ENCODE results near the gene ERN1. TPM values are rescaled to one million over a fixed set of nuclear protein-coding genes. Genes with fewer than 3 reads are reported as not detected.

The ERN1 gene
- polyA plus RNA-seq, 1 donor from 2014 or later, result 2.3 TPM

- no peaks in the 10 kb centered on the region for H3K27me3 ChIP-seq (ENCODE audit: insufficient read depth, low read depth, low read length)
- H3K36me3 ChIP-seq (ENCODE audit: insufficient read depth, low read length), result no peaks in the 10 kb centered on the region
- H3K9me2 ChIP-seq (ENCODE audit: insufficient read depth, low read length), result no peaks in the 10 kb centered on the region
- H3K4me3 ChIP-seq (ENCODE audit: low read length), result no peak overlapping the region
- H3K79me2 ChIP-seq (replicated peaks; ENCODE audit: insufficient read depth, low read length), result no peaks in the 10 kb centered on the region
- H3K9ac ChIP-seq (ENCODE audit: low read length), result no peak overlapping the region
- no peaks in the 10 kb centered on the region for H3F3A ChIP-seq (ENCODE audit: insufficient read depth, low read length, poor library complexity, severe bottlenecking)
- H4K20me1 ChIP-seq (ENCODE audit: insufficient read depth), result no peaks in the 10 kb centered on the region
- no peak overlapping the region for H3K4me2 ChIP-seq (ENCODE audit: low read length)
- H3K27ac ChIP-seq (ENCODE audit: low read length), result no peak overlapping the region
- TF ChIP-seq, protein P1, sequence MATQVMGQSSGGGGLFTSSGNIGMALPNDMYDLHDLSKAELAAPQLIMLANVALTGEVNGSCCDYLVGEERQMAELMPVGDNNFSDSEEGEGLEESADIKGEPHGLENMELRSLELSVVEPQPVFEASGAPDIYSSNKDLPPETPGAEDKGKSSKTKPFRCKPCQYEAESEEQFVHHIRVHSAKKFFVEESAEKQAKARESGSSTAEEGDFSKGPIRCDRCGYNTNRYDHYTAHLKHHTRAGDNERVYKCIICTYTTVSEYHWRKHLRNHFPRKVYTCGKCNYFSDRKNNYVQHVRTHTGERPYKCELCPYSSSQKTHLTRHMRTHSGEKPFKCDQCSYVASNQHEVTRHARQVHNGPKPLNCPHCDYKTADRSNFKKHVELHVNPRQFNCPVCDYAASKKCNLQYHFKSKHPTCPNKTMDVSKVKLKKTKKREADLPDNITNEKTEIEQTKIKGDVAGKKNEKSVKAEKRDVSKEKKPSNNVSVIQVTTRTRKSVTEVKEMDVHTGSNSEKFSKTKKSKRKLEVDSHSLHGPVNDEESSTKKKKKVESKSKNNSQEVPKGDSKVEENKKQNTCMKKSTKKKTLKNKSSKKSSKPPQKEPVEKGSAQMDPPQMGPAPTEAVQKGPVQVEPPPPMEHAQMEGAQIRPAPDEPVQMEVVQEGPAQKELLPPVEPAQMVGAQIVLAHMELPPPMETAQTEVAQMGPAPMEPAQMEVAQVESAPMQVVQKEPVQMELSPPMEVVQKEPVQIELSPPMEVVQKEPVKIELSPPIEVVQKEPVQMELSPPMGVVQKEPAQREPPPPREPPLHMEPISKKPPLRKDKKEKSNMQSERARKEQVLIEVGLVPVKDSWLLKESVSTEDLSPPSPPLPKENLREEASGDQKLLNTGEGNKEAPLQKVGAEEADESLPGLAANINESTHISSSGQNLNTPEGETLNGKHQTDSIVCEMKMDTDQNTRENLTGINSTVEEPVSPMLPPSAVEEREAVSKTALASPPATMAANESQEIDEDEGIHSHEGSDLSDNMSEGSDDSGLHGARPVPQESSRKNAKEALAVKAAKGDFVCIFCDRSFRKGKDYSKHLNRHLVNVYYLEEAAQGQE (IDR thresholded peaks at IDR 0.05; ENCODE audit: borderline replicate concordance), result no peak
- TF ChIP-seq, protein P2, sequence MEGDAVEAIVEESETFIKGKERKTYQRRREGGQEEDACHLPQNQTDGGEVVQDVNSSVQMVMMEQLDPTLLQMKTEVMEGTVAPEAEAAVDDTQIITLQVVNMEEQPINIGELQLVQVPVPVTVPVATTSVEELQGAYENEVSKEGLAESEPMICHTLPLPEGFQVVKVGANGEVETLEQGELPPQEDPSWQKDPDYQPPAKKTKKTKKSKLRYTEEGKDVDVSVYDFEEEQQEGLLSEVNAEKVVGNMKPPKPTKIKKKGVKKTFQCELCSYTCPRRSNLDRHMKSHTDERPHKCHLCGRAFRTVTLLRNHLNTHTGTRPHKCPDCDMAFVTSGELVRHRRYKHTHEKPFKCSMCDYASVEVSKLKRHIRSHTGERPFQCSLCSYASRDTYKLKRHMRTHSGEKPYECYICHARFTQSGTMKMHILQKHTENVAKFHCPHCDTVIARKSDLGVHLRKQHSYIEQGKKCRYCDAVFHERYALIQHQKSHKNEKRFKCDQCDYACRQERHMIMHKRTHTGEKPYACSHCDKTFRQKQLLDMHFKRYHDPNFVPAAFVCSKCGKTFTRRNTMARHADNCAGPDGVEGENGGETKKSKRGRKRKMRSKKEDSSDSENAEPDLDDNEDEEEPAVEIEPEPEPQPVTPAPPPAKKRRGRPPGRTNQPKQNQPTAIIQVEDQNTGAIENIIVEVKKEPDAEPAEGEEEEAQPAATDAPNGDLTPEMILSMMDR (IDR thresholded peaks at IDR 0.05; ENCODE audit: poor library complexity, severe bottlenecking), result no peak
- TF ChIP-seq TAF1 (IDR thresholded peaks at IDR 0.05; ENCODE audit: low read depth) (no peak), POLR2AphosphoS5 (IDR thresholded peaks at IDR 0.05) (no peak), SMC3 (conservative IDR thresholded peaks at IDR 0.05; ENCODE audit: poor library complexity) (no peak), MXI1 (conservative IDR thresholded peaks at IDR 0.05; ENCODE audit: poor library complexity, severe bottlenecking) (no peak), EZH2 (IDR thresholded peaks at IDR 0.05; ENCODE audit: borderline replicate concordance, insufficient read depth, low read length, poor library complexity, severe bottlenecking) (no peak), RAD21 (conservative IDR thresholded peaks at IDR 0.05) (no peak), EP300 (conservative IDR thresholded peaks at IDR 0.05; ENCODE audit: poor library complexity, severe bottlenecking) (no peak)
- H2AFZ ChIP-seq (ENCODE audit: low read depth, low read length), result no peak overlapping the region
- H3K9me3 ChIP-seq (ENCODE audit: low read length), result no peaks in the 10 kb centered on the region
These were observed 124.8 kb downstream of the ERN1 start for GRCh38 chr17:64004903-64005733.

GRCh38 chr17:64004218-64004770, 125.7 kb downstream of the ERN1 start:
- H2AFZ ChIP-seq (ENCODE audit: low read depth, low read length), result no peak overlapping the region
- H3K79me2 ChIP-seq (replicated peaks; ENCODE audit: insufficient read depth, low read length), result no peaks in the 10 kb centered on the region
- no peak overlapping the region for H3K4me3 ChIP-seq (ENCODE audit: low read length)
- no peaks in the 10 kb centered on the region for H3F3A ChIP-seq (ENCODE audit: insufficient read depth, low read length, poor library complexity, severe bottlenecking)
- no peak overlapping the region for H3K9ac ChIP-seq (ENCODE audit: low read length)
- no peaks in the 10 kb centered on the region for H3K36me3 ChIP-seq (ENCODE audit: insufficient read depth, low read length)
- no peaks in the 10 kb centered on the region for H3K9me2 ChIP-seq (ENCODE audit: insufficient read depth, low read length)
- TF ChIP-seq MXI1 (conservative IDR thresholded peaks at IDR 0.05; ENCODE audit: poor library complexity, severe bottlenecking) (no peak), EZH2 (IDR thresholded peaks at IDR 0.05; ENCODE audit: borderline replicate concordance, insufficient read depth, low read length, poor library complexity, severe bottlenecking) (no peak), SMC3 (conservative IDR thresholded peaks at IDR 0.05; ENCODE audit: poor library complexity) (no peak), EP300 (conservative IDR thresholded peaks at IDR 0.05; ENCODE audit: poor library complexity, severe bottlenecking) (no peak)
- TF ChIP-seq, protein P2 (IDR thresholded peaks at IDR 0.05; ENCODE audit: poor library complexity, severe bottlenecking), result no peak
- TF ChIP-seq, protein P1 (IDR thresholded peaks at IDR 0.05; ENCODE audit: borderline replicate concordance), result no peak
- no peak overlapping the region for H3K4me2 ChIP-seq (ENCODE audit: low read length)
- H3K27ac ChIP-seq (ENCODE audit: low read length), result no peak overlapping the region
- no peaks in the 10 kb centered on the region for H4K20me1 ChIP-seq (ENCODE audit: insufficient read depth)
- no peaks in the 10 kb centered on the region for H3K27me3 ChIP-seq (ENCODE audit: insufficient read depth, low read depth, low read length)
- H3K9me3 ChIP-seq (ENCODE audit: low read length), result no peaks in the 10 kb centered on the region

All from neural cell (in vitro differentiated cells).